Bone marrow (tissue), 2 donors: Measurements from ENCODE around the gene CHST13.

ENCODE experiments used
- DNase-seq, 2 donors: peaks; one replicate each; lab custom pipeline; 2025; lab: John Stamatoyannopoulos, UW

Gene CHST13

DNA sequence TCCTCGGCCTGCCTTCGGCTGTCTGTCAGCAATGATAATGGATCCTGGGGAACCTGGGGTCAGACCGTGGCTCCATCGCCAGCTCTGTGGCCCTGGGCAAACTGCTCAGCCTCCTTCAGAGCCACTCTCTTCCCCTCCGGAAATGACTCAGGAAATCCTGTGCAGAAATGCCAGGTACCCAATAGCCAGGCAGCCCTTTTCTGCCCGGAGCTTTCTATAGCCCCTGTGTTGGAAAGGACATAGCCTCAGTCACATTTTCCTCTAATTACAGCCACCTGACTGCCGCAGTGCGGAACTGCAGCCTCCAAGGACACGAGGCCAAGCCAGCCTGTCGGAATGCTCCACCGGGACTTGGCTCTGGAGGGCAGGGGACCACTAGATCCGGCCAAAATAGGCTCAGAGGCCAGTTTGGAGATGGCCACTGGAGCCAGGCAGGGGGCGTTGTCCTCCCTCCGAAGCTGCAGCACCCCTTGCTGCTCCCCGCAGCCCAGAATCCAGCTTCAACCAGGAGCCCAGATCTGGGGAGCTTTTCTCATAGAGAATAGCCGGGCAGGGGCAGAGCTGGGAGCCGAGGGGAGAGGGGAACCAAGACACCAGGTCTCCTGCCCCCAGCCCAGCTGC, 36.7 kb upstream of the CHST13 start:
- DNase-seq = no peak

DNA sequence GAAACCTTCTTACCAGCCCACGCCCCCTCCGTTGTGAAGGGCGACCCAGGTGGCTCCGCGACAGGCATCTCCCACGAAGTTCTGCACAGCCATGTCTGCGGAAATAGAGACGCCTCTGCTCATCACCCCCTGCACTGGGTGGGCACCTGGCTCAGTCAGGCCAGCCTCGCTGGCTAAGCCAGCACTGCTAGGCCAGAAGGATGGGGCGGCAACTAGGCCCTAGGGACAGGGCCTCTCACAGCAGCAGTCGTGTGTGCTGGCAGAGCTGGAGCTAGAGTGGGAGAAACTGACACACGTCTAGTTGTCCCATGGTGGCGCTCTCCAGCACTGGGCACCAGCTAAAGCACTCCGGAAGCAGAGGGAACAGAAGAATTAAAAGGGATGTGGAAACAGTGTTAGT, 35.8 kb upstream of the CHST13 start:
- no peak for DNase-seq

DNA sequence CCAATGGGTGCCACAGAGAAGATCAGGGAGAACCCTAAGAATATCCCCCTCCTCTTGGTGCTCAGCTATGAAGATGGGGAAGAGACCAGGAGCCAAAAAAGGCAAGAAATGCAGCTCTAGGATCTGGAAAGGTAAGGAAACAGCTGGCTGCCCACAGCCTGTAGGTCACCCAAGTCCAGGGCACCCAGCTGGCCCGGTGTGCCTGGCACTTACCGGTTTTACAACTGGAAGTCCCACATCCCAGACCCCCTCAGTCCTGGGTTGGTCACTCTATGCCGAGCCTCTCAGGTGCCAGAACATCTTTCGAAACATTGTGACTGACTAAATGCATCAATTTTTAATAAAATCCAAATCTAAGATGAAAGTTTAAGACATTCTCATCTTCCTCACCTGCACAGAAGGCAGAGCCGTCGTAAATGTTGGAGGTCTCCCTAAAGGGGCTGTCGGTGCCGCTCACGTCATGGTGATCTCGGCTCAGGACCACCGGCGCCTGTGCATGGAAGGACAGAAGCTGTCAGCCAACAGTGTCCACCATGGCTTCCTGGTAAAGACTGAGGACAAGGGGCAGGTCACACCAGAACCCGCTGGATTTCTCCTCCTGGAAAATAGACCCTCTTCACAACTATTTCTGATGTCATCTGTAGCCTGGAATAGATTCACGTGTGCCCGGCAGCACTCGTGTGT, 34.9 kb upstream of the CHST13 start:
- DNase-seq = no peak

DNA sequence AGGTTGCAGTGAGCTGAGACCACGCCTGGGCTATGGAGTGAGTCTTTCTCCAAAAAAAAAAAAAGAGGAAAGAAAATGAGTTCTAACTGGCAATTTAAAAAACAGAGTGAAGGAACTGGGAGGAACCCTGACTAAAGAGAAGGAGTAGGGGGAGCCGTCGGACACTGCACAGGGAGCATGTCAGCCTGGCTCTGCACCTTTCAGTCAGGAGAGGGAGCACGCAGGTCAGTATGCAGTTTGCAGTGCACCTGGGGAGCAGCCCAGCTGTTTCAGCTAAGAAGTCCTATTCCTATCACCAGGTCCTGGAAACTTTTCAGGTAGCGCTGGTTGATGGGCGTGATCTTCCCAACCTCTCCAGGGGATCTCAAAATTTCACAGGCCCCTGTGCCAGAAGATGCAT, 33.3 kb upstream of the CHST13 start:
- DNase-seq = no peak

DNA sequence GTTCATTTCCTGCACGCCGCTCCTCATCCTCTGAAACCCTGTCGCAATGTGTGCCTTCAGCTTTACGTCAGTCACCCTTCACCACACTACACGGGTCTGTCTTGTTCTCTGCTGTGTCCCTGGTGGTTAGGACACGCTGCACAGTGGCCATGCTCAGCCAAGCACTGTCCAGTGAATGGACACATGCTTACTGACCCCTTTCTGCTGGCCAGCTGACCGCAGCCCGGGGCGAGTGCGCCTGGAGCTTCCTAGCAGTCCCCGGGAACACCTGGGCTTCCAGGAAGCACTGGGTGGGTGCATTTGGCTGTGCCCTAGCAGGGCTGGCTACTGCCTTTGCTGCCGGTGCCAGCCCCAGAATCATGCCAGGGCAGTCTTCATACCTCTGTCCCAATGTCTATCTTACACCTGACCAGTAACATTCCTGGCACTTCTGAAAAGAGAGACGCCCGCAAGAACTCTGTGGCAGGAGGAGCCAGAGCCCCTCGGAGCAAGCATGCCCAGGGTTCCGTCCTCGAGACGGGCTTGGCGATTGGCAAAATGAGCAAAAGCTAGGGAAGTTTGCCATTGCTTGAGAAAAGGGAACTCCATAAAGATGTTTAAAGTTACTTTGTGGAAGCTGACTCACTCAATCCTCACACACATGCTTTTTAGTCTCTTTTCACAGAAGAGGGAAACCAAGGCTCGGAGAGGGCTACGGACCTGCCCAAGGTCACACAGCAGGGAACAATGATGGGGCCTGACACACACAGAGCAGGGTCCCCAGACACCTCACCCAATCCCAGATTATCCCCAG, 32.5 kb upstream of the CHST13 start:
- no peak for DNase-seq

DNA sequence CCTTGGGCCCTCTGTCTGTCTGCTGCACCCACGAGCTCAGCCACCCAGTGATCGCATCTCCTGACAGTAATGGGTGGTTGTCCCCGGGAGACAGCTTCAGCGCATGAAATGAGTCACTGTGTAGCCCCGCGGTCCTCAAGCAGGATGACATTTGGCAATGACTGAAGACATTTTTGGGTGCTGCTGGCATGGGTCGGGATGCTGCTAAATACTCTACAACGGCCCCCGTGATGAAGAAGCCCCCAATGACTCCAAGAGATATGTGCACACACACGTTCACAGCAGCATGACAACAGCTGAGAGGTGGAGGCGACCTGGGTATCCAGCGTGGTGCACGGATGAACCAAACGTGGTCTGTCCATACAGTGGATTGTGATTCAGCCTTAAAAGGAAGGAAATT, 30.9 kb upstream of the CHST13 start:
- no peak for DNase-seq

DNA sequence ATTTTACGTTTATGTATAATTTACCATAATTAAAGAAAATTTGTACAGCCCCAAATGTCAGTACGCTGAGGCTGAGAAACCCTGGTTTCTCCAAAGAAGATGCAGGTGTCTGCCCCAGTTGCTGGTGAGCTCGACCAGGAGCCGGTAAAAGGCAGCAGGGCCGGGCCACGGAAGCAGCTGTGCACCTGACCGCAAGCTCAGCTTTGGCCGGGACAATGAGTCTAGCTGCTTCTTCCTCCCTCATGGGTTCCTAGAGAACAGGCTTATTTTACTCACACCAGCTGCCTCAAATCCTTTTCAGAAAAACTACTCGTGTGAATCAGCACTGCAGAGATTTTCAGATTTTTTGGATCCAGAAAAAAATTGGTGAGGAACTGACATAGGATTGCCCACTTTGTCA, 30.2 kb upstream of the CHST13 start:
- DNase-seq = no peak

DNA sequence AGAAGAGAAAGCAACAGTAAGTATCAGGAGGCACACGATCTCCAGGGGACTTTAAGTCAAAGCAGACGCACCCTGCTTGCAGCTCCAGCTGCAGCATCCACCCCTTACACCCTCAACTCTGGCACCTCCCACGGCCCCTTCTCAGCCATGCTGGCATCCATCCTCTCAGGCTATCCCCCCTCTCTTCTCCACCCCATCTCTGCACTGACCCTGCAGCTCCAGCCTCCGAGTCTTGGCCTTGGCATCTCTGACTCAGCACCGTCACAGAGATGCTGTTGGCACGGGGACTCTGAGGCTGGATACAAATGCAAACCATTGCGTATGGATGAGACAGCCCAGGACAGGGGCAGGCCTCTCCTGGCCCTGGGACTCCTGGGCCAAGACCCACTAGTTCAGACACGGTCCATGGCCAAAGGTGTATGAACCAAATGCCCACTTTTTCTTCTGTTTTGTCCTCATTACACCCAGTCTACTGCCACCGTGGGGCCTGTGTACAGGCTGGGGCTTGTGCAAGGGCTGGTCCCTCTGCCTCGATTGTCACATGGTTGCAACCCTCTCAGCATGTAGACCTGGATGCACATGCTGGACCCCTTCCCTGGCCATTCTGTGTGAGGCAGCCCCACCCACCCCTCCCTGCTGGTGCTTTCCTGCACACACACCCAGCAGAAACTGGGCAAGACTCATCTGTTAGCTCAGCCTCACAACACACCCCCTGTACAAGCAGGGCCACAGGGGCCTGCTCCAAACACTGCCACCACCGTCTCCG, 29.6 kb upstream of the CHST13 start:
- DNase-seq = no peak

DNA sequence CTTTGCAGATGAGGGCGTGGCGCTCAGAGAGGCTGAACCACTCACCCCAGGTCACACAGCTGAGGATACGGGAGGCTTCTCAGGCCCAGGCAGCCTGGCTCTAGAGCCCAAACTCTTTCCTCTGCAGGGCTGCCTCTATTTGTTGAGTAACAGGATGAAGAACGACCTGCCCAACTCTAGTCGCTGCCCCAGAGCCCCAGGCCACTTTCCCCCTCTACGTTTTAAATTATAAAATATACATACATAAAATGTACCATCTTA, 29.1 kb upstream of the CHST13 start:
- no peak for DNase-seq

DNA sequence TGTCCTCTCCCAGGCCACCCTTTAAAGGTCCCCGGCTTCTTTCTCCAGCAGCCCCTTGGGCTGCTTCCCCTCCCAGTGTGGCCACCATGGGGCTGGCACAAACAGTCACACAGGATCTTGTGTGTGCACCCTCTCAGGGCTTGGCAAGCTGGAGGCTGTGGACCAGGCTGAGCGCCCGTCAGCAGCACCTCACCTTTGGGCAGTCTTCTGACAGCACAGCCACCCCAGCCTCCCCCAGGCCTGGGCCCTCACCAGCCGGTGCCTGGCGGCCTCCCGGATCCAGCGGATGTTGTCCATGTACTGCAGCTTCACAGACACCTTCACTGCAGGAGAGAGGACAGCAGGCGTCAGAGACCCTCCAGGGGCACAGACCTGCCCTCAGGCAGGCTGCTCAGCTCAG, 28.2 kb upstream of the CHST13 start:
- no peak for DNase-seq

DNA sequence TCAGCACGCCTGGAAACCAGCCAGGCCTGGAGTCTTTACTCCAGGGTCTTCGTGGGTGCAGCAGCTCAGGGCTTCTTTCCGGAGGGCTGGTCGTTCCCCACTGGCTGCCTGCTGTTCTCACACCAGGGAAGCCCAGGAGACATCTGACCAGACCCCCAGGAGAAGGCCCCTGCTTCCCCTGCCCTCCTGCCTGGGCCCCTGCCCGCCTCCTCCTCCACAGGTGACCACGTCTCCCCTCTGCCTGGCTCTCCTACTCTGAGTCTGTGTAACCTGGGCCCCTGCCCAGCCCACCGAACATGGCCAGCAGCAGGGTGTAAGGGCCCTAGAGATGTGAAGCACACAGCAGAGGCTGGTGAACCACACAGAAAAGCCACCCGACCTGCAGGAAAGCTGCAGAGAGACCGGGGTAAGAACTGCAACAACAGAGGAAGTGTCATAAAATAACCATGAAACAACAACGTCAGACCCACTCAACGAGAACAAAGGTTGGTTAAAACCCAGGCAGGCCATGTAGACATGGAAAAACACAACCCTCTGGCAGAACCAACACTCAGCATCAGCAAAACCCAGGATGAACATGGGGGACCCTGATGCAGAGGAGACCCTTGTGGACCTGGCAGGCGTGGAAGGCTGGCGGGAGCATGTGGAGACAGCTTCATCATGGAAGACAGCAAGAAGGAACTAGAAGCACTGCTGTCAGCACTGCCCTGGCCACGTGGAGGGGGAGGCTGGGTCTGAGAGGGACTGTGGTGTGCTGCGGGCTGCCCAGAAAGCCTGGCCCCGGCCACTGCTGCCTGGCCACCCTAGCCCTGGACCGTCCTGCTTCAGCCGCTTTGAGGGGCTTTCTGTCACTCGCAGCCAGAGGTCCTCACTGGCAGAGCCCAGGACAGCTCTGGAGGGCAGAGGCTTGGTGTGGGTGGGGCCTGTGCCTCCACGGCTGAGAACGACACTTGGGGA, 26.8 kb upstream of the CHST13 start:
- DNase-seq = no peak

DNA sequence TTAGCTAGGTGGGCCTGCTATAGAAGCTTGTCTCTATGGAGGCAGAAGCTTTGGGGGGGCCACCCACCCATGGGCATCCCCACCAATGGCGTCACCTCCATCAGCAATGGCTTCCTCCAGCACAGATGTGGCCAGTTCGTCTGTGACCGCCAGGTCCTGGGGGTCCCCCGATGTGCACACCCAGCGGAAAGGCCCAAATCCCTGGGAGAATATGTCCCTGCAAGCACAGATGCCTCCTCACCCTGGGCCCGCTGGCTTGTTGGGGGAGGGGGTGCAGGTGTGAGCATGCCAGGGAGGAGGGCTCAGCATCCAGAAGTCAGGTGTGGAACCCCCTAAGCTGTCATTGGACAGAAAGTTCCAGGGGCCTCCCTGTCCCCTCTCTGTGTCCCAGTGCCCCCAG, 26.0 kb upstream of the CHST13 start:
- DNase-seq = no peak

DNA sequence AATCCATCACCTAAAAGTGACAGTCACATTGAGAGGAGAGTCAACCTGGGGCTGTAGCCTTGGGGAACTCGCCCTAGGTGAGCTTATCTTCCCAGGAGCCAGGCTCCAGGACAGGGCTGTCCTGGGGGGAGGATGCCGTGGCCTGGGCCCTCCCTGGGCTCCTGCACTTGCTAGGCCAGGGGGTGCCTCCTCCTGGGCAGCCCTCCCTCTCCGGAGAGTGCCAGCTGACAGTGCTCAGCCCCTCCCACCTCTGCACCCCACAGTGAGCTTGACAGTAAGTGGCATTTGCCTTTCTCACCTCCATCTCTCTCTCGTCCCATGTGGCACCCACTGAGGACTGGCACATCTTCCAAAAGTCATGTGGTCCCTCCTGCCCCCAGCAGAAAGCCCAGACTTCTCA, 25.5 kb upstream of the CHST13 start:
- DNase-seq = no peak

DNA sequence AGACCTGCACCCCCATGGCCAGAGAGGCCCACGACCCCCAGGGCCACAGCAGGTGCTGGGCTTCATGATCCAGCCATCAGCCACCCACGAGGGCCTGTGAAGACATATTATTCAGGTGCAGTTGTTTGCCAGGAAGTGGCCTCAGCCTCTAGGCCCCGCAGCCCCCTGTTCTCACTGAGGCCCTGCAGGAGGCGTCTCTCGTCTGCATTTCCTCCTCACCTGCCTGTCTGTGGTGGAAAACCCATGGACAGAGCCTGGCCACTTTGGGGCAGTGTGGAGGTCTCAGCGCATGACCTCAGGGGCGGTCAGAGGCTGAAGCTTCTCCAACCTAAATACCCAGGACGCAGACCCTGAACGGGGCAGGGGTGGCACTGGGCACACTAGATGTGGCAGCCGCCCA, 25.0 kb upstream of the CHST13 start:
- DNase-seq = no peak

DNA sequence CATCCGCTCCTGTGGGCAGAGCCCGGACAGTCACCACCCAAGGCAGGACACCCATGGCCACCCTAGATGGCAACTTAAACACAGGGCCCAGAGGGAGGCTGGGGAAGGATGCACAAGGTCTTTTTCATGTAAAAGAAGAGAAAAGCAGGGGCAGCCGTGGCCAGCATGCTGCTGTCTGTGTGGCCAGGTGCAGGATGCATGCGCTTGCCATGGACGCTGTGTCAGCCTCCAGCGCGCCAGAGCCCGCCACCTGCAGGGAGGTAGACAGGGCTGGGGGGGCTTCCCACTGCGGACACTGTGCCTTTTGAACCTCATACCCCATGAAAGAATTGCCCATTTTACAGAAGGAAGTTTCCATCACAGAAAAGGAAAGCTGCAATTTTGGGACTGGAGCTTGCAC, 24.6 kb upstream of the CHST13 start:
- DNase-seq = no peak

DNA sequence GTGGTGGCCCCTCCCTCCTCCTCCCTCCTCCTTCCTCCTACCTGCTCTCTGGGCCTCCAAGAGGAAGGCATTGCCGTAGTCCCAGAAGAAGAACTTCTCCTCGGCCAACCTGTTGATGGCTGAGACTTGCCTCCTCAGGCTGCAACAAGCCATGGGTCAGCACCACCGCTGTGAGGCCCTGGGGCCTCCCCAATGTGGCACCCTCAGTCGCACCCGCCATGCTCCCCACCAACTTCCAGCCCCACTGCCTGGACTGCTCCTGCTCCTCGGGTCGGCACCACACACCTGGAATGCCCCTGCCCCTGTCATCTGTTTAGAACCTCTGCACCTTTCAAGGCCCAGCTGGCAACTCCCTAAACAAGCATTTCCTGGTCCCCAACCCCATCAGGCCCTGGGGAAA, 23.9 kb upstream of the CHST13 start:
- DNase-seq = no peak

DNA sequence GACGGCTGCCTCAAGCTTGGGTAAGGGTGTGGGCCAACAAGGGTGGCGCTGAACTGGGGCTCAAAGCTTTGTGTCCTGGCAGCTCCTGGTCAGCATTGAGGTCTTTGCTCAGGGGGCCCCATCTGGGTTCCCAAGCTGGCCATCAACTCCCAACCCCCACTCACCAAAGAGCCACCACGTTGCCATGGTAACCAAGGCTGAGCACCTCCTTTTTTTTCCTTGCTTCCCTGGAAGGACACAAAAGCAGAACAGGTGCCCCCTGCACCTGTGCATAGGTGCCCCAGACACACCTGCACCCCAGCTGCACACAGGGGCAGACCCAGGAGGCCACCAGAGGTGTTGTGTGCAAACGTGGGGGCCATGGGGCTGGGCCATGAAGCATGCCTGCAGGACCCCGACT, 22.9 kb upstream of the CHST13 start:
- DNase-seq = no peak

DNA sequence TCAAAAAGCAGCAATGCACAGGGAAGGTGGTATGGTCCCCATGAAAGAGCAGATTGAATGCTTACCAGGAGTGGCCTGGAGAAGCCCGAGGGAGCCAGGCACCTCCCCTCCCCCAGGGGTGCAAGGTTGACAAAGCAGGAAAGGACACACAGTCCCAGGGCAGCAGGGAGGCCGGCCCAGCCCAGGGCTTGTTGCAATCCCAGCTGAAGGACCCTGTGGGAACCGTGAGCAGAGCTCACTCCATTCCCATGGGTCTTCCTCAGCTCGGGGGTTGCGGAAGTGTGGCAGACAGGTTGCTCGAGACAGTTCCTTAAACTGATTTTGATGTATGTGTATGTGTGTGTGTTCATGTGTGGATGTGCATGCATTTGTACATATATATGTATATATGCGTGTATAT, 22.2 kb upstream of the CHST13 start:
- no peak for DNase-seq

DNA sequence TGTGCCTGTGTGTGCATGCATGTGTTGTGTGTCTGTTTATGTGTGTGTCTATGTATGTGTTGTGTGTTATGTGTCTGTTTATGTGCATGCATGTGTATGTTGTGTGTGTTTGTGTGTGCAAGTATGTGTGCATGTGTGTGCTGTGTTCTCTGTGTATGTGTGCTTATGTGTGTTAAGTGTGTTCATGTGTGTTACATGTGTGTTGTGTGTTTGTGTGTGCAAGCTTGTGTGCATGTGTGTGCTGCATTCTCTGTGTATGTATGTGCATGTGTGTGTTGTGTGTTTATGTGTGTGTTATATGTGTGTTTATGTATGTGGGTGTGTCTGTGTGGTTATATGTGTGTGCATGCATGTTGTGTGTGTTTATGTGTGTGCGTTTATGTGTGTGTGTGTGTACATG, 21.3 kb upstream of the CHST13 start:
- DNase-seq = no peak

DNA sequence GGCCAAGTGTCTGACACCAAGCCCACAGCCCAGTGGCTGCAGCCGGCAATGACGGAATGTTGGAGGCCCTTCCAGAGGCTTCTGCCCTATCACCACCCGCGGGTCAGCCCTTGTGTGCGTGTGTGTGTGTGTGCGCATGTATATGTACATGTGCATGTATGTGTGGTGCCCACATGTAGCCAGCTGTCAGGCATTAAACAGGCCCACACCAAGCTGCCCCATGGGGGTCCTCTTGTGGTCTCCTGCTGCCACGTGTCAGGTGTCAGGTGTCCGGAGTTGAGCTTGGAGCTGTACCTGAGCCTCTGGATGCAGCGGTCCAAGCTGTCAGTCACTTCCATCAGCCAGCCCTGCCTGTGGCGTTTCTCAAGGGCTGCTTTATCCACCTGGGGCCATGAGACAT, 20.3 kb upstream of the CHST13 start:
- no peak for DNase-seq

DNA sequence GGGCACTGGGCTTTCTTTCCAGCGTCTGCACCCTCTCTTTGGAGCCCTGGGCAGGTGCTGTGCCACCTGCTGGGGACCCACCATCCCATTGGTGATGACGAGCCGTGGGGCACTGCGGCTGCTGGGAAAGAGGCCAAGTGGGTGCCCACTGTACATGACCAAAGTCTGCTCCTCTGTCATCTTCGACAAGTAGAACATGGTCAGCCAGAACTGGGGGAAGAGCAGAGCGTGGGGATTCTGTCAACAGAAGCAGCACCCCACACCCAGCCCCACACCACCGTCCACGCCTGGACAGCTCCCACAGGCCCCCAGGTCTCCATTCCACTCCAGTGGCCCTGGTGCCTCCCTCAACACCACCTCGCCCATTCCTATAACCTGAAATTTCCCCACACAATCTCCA, 16.1 kb upstream of the CHST13 start:
- no peak for DNase-seq

DNA sequence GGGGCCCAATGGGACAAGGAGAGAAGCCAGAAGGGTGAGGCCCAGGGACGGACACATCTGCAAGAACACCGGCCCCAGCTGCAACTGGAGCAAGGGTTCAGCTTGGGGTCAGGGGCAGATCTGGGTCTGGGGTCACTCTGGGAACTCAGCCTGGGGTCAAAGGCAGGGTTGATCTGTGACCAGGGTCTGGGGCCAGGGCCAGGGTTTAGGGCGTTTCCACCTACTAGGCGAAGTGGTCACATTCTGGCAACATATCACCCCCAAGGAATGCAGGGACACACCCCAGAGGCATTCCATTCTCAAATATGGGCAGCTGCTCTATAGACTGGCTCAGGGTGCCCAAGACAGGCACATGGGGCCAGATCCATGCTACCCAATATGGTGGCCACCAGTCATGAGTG, 15.4 kb upstream of the CHST13 start:
- DNase-seq = no peak
